ENCODE data around the gene TGFBR1. TPM values are rescaled to one million over a fixed set of nuclear protein-coding genes. Genes with fewer than 3 reads are reported as not detected.

Gene TGFBR1
- total and polyA plus RNA-seq, 2 donors: 17.0 to 19.4 TPM

DNA sequence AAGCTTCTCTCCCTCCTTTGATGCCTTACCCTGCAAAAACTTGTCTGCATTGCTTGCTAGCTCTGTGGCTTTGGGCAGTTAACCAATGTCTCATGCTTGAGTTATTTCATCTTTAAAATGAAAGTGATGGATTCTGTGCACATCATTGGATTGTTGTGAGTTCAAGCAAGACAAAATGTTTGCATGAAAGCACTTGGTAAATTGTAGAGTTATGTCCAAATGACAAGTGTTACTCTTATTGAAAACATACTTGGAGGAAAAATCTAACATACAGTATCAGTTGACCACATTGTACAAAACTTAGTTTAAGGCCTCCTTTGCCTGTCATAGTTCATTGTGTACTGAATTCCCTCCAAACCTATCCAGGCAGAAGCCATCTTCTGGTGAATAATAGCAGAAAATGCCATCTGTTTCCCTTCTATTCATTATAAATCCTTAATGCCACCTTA, 30.0 kb downstream of the TGFBR1 start:
- Histone ChIP-seq H3K27ac (ENCODE audit: low read depth in 1 of 2, low read length in 1 of 2) (peak overlapping the region; percentile 92 to 93), H3K4me3 (ENCODE audit: low read length in 2 of 2) (no peak overlapping the region), H3K36me3 (ENCODE audit: control insufficient read depth in 2 of 2, insufficient read depth in 2 of 2, low read length in 1 of 2) (no peaks in the 10 kb centered on the region), H3K9me3 (ENCODE audit: control insufficient read depth in 2 of 2, insufficient read depth in 1 of 2, low read length in 1 of 2) (no peaks in the 10 kb centered on the region), H3K4me1 (ENCODE audit: control insufficient read depth in 2 of 2, insufficient read depth in 2 of 2, low read length in 2 of 2) (peaks cover 12 to 28% of the 10 kb centered on the region in 2 donors), H3K27me3 (ENCODE audit: control insufficient read depth in 2 of 2, insufficient read depth in 1 of 2, low read length in 1 of 2) (no peaks in the 10 kb centered on the region)
- peak in 3 of 9 donors; percentile 37 to 76 (median 48) for DNase-seq (ENCODE audit: low read depth in 6 of 9, low spot score in 9 of 9)

DNA sequence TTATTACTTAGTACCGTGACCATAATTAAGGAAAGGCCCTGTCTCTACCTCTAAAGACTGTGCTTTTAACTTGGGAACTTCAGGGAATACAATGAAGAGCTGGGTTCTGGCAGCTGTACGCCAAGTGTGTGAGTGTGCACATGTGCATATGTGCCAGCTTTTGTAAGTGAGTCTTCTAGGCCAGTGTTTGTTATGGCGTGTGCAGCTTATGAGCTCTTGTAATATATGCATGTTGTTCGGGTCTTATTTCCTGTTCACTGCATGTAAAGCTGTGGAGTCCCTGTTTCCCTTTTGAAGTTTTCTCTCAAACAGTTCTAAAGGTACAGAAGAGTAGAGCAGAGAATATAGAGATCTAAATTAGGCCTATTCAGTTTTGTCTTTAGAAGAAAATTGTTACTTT, 30.5 kb downstream of the TGFBR1 start:
- Histone ChIP-seq H3K27ac (ENCODE audit: low read depth in 1 of 2, low read length in 1 of 2) (peak overlapping the region; percentile 92 to 93), H3K27me3 (ENCODE audit: control insufficient read depth in 2 of 2, insufficient read depth in 1 of 2, low read length in 1 of 2) (no peaks in the 10 kb centered on the region), H3K9me3 (ENCODE audit: control insufficient read depth in 2 of 2, insufficient read depth in 1 of 2, low read length in 1 of 2) (no peaks in the 10 kb centered on the region), H3K4me1 (ENCODE audit: control insufficient read depth in 2 of 2, insufficient read depth in 2 of 2, low read length in 2 of 2) (peaks cover 9 to 24% of the 10 kb centered on the region in 2 donors), H3K36me3 (ENCODE audit: control insufficient read depth in 2 of 2, insufficient read depth in 2 of 2, low read length in 1 of 2) (no peaks in the 10 kb centered on the region), H3K4me3 (ENCODE audit: low read length in 2 of 2) (no peak overlapping the region)
- WGBS: 36% methylated on average over 4 of the region's 4 CpGs
- peak in 6 of 9 donors; percentile 59 to 88 (median 72) for DNase-seq (ENCODE audit: low read depth in 6 of 9, low spot score in 9 of 9)

GRCh38 chr9:99137225-99137624, 32.3 kb downstream of the TGFBR1 start:
- no peaks in the 10 kb centered on the region for H3K27me3 ChIP-seq (ENCODE audit: control insufficient read depth in 2 of 2, insufficient read depth in 1 of 2, low read length in 1 of 2)
- H3K4me1 ChIP-seq (ENCODE audit: control insufficient read depth in 2 of 2, insufficient read depth in 2 of 2, low read length in 2 of 2): peaks cover 9 to 24% of the 10 kb centered on the region in 2 donors
- H3K36me3 ChIP-seq (ENCODE audit: control insufficient read depth in 2 of 2, insufficient read depth in 2 of 2, low read length in 1 of 2): no peaks in the 10 kb centered on the region
- 27% methylated on average over 3 of the region's 3 CpGs for WGBS
- no peak overlapping the region for H3K4me3 ChIP-seq (ENCODE audit: low read length in 2 of 2)
- no peak for DNase-seq (ENCODE audit: low read depth in 6 of 9, low spot score in 9 of 9)
- no peak overlapping the region for H3K27ac ChIP-seq (ENCODE audit: low read depth in 1 of 2, low read length in 1 of 2)
- no peaks in the 10 kb centered on the region for H3K9me3 ChIP-seq (ENCODE audit: control insufficient read depth in 2 of 2, insufficient read depth in 1 of 2, low read length in 1 of 2)

- Histone ChIP-seq H3K27ac (ENCODE audit: low read depth in 1 of 2, low read length in 1 of 2) (no peak overlapping the region), H3K9me3 (ENCODE audit: control insufficient read depth in 2 of 2, insufficient read depth in 1 of 2, low read length in 1 of 2) (no peaks in the 10 kb centered on the region), H3K4me3 (ENCODE audit: low read length in 2 of 2) (no peak overlapping the region), H3K36me3 (ENCODE audit: control insufficient read depth in 2 of 2, insufficient read depth in 2 of 2, low read length in 1 of 2) (peaks cover 0 to 3% of the 10 kb centered on the region in 2 donors), H3K4me1 (ENCODE audit: control insufficient read depth in 2 of 2, insufficient read depth in 2 of 2, low read length in 2 of 2) (peaks cover 9 to 24% of the 10 kb centered on the region in 2 donors), H3K27me3 (ENCODE audit: control insufficient read depth in 2 of 2, insufficient read depth in 1 of 2, low read length in 1 of 2) (no peaks in the 10 kb centered on the region)
- 80% methylated on average over 7 of the region's 7 CpGs for WGBS
- no peak for DNase-seq (ENCODE audit: low read depth in 6 of 9, low spot score in 9 of 9)
Observed at GRCh38 chr9:99137891-99138290, 33.0 kb downstream of the TGFBR1 start.

DNA sequence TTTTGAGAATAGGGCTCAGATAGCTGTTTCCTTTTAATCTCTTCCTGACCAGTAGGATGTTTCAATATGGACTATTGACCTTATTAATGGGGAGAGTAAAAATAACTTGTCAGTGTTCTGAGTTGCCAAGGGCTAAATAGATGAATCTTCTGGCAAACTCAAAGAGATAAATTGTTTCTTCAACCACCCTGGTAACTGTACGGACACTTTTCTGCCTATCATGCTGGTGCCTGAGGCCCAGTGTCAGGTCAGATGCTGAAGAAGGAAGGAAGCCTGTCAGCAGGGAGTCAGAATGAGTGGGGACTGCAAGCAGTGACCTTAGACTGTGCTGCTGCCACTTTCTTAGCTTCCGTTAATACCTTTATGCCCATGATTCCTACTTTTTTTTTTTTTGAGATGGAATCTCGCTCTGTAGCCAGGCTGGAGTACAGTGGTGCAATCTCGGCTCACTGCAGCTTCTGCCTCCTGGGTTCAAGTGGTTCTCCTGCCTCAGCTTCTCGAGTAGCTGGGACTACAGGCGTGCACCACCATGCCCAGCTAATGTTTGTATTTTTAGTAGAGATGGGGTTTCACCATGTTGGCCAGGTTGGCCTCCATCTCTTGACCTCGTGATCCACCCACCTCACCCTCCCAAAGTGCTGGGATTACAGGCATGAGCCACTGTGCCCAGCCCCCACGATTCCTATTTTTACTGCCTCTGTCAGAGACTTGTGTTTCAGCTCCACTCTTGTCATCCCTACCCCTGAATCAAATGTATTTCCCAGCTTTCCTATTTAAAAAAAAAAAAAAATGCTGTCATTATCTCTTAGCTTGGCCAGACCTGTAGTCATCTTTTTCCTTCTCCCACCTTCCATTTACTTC, 33.7 kb downstream of the TGFBR1 start:
- H3K36me3 ChIP-seq (ENCODE audit: control insufficient read depth in 2 of 2, insufficient read depth in 2 of 2, low read length in 1 of 2): peaks cover 0 to 3% of the 10 kb centered on the region in 2 donors
- DNase-seq (ENCODE audit: low read depth in 6 of 9, low spot score in 9 of 9): no peak
- H3K27me3 ChIP-seq (ENCODE audit: control insufficient read depth in 2 of 2, insufficient read depth in 1 of 2, low read length in 1 of 2): no peaks in the 10 kb centered on the region
- peaks cover 9 to 23% of the 10 kb centered on the region in 2 donors for H3K4me1 ChIP-seq (ENCODE audit: control insufficient read depth in 2 of 2, insufficient read depth in 2 of 2, low read length in 2 of 2)
- no peaks in the 10 kb centered on the region for H3K9me3 ChIP-seq (ENCODE audit: control insufficient read depth in 2 of 2, insufficient read depth in 1 of 2, low read length in 1 of 2)
- no peak overlapping the region for H3K4me3 ChIP-seq (ENCODE audit: low read length in 2 of 2)
- no peak overlapping the region for H3K27ac ChIP-seq (ENCODE audit: low read depth in 1 of 2, low read length in 1 of 2)
- 96% methylated on average over 8 of the region's 8 CpGs for WGBS

- H3K4me1 ChIP-seq (ENCODE audit: control insufficient read depth in 2 of 2, insufficient read depth in 2 of 2, low read length in 2 of 2): peaks cover 4 to 12% of the 10 kb centered on the region in 2 donors
- peaks cover 0 to 3% of the 10 kb centered on the region in 2 donors for H3K36me3 ChIP-seq (ENCODE audit: control insufficient read depth in 2 of 2, insufficient read depth in 2 of 2, low read length in 1 of 2)
- no peaks in the 10 kb centered on the region for H3K9me3 ChIP-seq (ENCODE audit: control insufficient read depth in 2 of 2, insufficient read depth in 1 of 2, low read length in 1 of 2)
- H3K4me3 ChIP-seq (ENCODE audit: low read length in 2 of 2): no peak overlapping the region
- H3K27ac ChIP-seq (ENCODE audit: low read depth in 1 of 2, low read length in 1 of 2): no peak overlapping the region
- DNase-seq (ENCODE audit: low read depth in 6 of 9, low spot score in 9 of 9): no peak
- 99% methylated on average over 5 of the region's 5 CpGs for WGBS
- no peaks in the 10 kb centered on the region for H3K27me3 ChIP-seq (ENCODE audit: control insufficient read depth in 2 of 2, insufficient read depth in 1 of 2, low read length in 1 of 2)
Observed at GRCh38 chr9:99139868-99140267, 35.0 kb downstream of the TGFBR1 start.

DNA sequence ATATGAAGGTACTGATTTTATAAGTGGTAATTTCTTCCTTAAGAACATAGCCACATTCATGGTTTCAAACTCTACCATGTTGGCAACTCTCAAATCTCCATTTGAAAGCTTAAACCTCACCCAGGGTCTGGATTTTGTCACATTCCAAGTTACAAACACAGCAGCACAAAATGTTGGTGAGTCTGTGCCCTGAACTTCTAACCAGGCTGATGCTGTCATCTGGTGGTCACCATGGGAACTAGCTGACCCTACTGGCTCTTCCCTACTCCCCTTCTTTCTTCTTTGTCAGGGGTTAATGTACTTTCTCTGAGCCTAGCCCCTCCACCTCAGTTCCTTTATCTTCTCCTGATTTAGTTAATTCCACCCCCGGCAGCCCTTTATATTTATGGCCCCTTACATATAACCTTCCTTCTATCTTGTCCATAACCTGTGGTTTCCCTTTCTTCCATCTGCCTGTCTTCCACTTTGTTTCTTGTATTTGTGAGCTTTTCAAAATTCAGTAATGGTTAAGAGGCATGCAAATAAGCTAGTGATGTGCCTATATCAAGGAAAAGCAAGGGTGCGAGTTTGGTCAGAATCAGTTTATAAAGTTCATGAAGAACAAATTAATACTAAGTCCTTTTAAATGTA, 35.9 kb downstream of the TGFBR1 start:
- Histone ChIP-seq H3K27me3 (ENCODE audit: control insufficient read depth in 2 of 2, insufficient read depth in 1 of 2, low read length in 1 of 2) (no peaks in the 10 kb centered on the region), H3K4me3 (ENCODE audit: low read length in 2 of 2) (no peak overlapping the region), H3K9me3 (ENCODE audit: control insufficient read depth in 2 of 2, insufficient read depth in 1 of 2, low read length in 1 of 2) (no peaks in the 10 kb centered on the region), H3K27ac (ENCODE audit: low read depth in 1 of 2, low read length in 1 of 2) (no peak overlapping the region), H3K4me1 (ENCODE audit: control insufficient read depth in 2 of 2, insufficient read depth in 2 of 2, low read length in 2 of 2) (peaks cover 3 to 4% of the 10 kb centered on the region in 2 donors), H3K36me3 (ENCODE audit: control insufficient read depth in 2 of 2, insufficient read depth in 2 of 2, low read length in 1 of 2) (peaks cover 0 to 12% of the 10 kb centered on the region in 2 donors)
- 89% methylated on average over 2 of the region's 2 CpGs for WGBS
- peak in 6 of 9 donors; percentile 55 to 78 (median 58) for DNase-seq (ENCODE audit: low read depth in 6 of 9, low spot score in 9 of 9)

- H3K4me3 ChIP-seq (ENCODE audit: low read length in 2 of 2): no peak overlapping the region
- H3K36me3 ChIP-seq (ENCODE audit: control insufficient read depth in 2 of 2, insufficient read depth in 2 of 2, low read length in 1 of 2): peaks cover 0 to 20% of the 10 kb centered on the region in 2 donors
- no peak for DNase-seq (ENCODE audit: low read depth in 6 of 9, low spot score in 9 of 9)
- H3K9me3 ChIP-seq (ENCODE audit: control insufficient read depth in 2 of 2, insufficient read depth in 1 of 2, low read length in 1 of 2): no peaks in the 10 kb centered on the region
- no peaks in the 10 kb centered on the region for H3K4me1 ChIP-seq (ENCODE audit: control insufficient read depth in 2 of 2, insufficient read depth in 2 of 2, low read length in 2 of 2)
- WGBS: 89% methylated on average over 5 of the region's 5 CpGs
- H3K27me3 ChIP-seq (ENCODE audit: control insufficient read depth in 2 of 2, insufficient read depth in 1 of 2, low read length in 1 of 2): no peaks in the 10 kb centered on the region
- H3K27ac ChIP-seq (ENCODE audit: low read depth in 1 of 2, low read length in 1 of 2): no peak overlapping the region
Observed at GRCh38 chr9:99141849-99142248, 36.9 kb downstream of the TGFBR1 start.

DNA sequence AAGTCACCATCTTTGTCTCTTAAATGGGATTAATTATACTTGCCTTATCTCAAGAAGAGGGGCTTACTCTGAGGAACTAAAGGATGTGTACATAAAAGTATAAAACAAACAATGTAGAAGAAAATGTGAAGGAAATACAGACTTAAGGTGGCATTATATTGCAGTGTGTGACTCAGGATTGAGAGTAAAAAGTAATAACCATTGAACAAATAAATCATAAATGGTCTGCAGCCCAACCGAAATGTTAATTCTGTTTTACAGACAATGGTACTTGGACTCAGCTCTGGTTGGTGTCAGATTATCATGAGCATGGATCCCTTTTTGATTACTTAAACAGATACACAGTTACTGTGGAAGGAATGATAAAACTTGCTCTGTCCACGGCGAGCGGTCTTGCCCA, 37.4 kb downstream of the TGFBR1 start:
- Histone ChIP-seq H3K4me3 (ENCODE audit: low read length in 2 of 2) (no peak overlapping the region), H3K27me3 (ENCODE audit: control insufficient read depth in 2 of 2, insufficient read depth in 1 of 2, low read length in 1 of 2) (no peaks in the 10 kb centered on the region), H3K4me1 (ENCODE audit: control insufficient read depth in 2 of 2, insufficient read depth in 2 of 2, low read length in 2 of 2) (no peaks in the 10 kb centered on the region), H3K27ac (ENCODE audit: low read depth in 1 of 2, low read length in 1 of 2) (no peak overlapping the region), H3K36me3 (ENCODE audit: control insufficient read depth in 2 of 2, insufficient read depth in 2 of 2, low read length in 1 of 2) (peaks cover 0 to 20% of the 10 kb centered on the region in 2 donors), H3K9me3 (ENCODE audit: control insufficient read depth in 2 of 2, insufficient read depth in 1 of 2, low read length in 1 of 2) (no peaks in the 10 kb centered on the region)
- WGBS: 97% methylated on average over 4 of the region's 4 CpGs
- no peak for DNase-seq (ENCODE audit: low read depth in 6 of 9, low spot score in 9 of 9)

Data from thymus (tissue), 11 donors.